Endothelial cell of umbilical vein (primary cell): ENCODE results near the gene MDGA2. TPM values are rescaled to one million over a fixed set of nuclear protein-coding genes. Genes with fewer than 3 reads are reported as not detected.

Experiments used
- BruUV-seq: library from RNA; stranded (reverse); fragments of 400-500 nt; replicated peaks from 2 replicates; lab custom pipeline; 2021; lab: Mats Ljungman, UMichigan
- CTCF ChIA-PET: fragments of 300-600, 350-600 bp; sonication (Branson Sonifier 250); formaldehyde crosslinking; loops from one replicate; lab custom pipeline; 2021; ENCODE audit warnings: antibody characterized with exemption, inconsistent platforms; lab: Charles Lee
- POLR2A ChIA-PET: fragments of 300-600, 350-600 bp; sonication (Branson Sonifier 250); formaldehyde crosslinking; loops from one replicate; lab custom pipeline; 2021; ENCODE audit warnings: antibody characterized with exemption, inconsistent platforms; lab: Charles Lee
- DNase-seq: peaks from one replicate; pipeline ENCODE4 v3.0.0-alpha.2; 2011; ENCODE audit warnings: low read depth, low spot score
- FAIRE-seq: peaks from 2 replicates; lab custom pipeline; 2011; peaks lifted over from hg19 to GRCh38; lab: Jason Lieb, UNC
- H2AFZ ChIP-seq: 2 replicates; pipeline ENCODE4 v1.6.0; 2012; ENCODE audit warnings: low read depth, low read length, control low read depth, inconsistent platforms
- H3K27ac ChIP-seq: 2 replicates; pipeline ENCODE4 v1.5.1; 2011; ENCODE audit warnings: low read depth, mild to moderate bottlenecking, control low read depth, low read length, moderate library complexity; ENCODE audit not compliant: insufficient read depth
- H3K27me3 ChIP-seq, 2 experiments: 2 replicates each; pipeline versions ENCODE4 v1.6.0 to v1.6.1; 2011; ENCODE audit warnings: low read length in 2 of 2, mixed read lengths in 1 of 2; ENCODE audit not compliant: control insufficient read depth in 2 of 2, insufficient read depth in 2 of 2
- H3K36me3 ChIP-seq, 2 experiments: 2 replicates in 1 of 2; 3 replicates in 1 of 2; pipeline ENCODE4 v1.5.1; 2011; ENCODE audit warnings: low read length in 2 of 2, mild to moderate bottlenecking in 1 of 2, moderate library complexity in 1 of 2; ENCODE audit not compliant: control insufficient read depth in 2 of 2, insufficient read depth in 2 of 2; ENCODE audit errors: extremely low read depth in 1 of 2
- H3K4me1 ChIP-seq: 3 replicates; pipeline ENCODE4 v1.5.1; 2011; ENCODE audit warnings: mild to moderate bottlenecking, low read length; ENCODE audit not compliant: control insufficient read depth, insufficient read depth; ENCODE audit errors: extremely low read depth
- H3K4me2 ChIP-seq: 2 replicates; pipeline ENCODE4 v1.6.1; 2011; ENCODE audit warnings: low read length, control low read depth, mixed read lengths; ENCODE audit not compliant: insufficient read depth
- H3K4me3 ChIP-seq, 3 experiments: fragments of 200-600 bp in 1 of 3; sonication (generic), shearing (Covaris generic) in 1 of 3; replicated peaks in 1 of 3; 2 replicates each; pipeline ENCODE4 v1.5.1; 2011 to 2016; ENCODE audit warnings: control low read depth in 3 of 3, low read length in 3 of 3, mild to moderate bottlenecking in 2 of 3, inconsistent platforms in 1 of 3, low read depth in 1 of 3, moderate library complexity in 1 of 3; ENCODE audit not compliant: insufficient read depth in 1 of 3
- H3K79me2 ChIP-seq: 2 replicates; pipeline ENCODE4 v1.6.0; 2012; ENCODE audit warnings: low read length, inconsistent platforms; ENCODE audit not compliant: control insufficient read depth, insufficient read depth
- H3K9ac ChIP-seq: replicated peaks from 2 replicates; pipeline ENCODE3; 2011; ENCODE audit warnings: low read length, control low read depth; ENCODE audit not compliant: insufficient read depth; ENCODE audit errors: extremely low read depth
- H3K9me1 ChIP-seq: replicated peaks from 3 replicates; pipeline ENCODE4 v1.6.0; 2011; ENCODE audit warnings: mild to moderate bottlenecking, low read length; ENCODE audit not compliant: control insufficient read depth, insufficient read depth; ENCODE audit errors: extremely low read depth
- H3K9me3 ChIP-seq: replicated peaks from 2 replicates; pipeline ENCODE4 v1.5.1; 2012; ENCODE audit warnings: low read length, inconsistent platforms; ENCODE audit not compliant: control insufficient read depth, insufficient read depth
- H4K20me1 ChIP-seq: replicated peaks from 2 replicates; pipeline ENCODE3; 2011; ENCODE audit warnings: mild to moderate bottlenecking, low read length; ENCODE audit not compliant: control insufficient read depth, insufficient read depth; ENCODE audit errors: extremely low read depth
- CTCF ChIP-seq, 2 donors: IDR thresholded peaks; 1 replicate in 1 of 2; 2 replicates in 1 of 2; pipeline ENCODE4 v1.5.1; 2011; ENCODE audit warnings: low read length in 2 of 2, mild to moderate bottlenecking in 2 of 2, moderate library complexity in 2 of 2, control low read depth in 1 of 2, inconsistent platforms in 1 of 2, low read depth in 1 of 2; ENCODE audit not compliant: insufficient read depth in 1 of 2; ENCODE audit errors: extremely low read depth in 1 of 2
- EZH2 ChIP-seq: IDR thresholded peaks from 2 replicates; pipeline ENCODE4 v1.6.1; 2012; ENCODE audit warnings: borderline replicate concordance, low read depth, mild to moderate bottlenecking, moderate library complexity, low read length, inconsistent platforms; ENCODE audit not compliant: severe bottlenecking
- FOS ChIP-seq: IDR thresholded peaks from 2 replicates; pipeline ENCODE4 v1.6.1; 2011; ENCODE audit warnings: mild to moderate bottlenecking, low read length, moderate library complexity, borderline replicate concordance; ENCODE audit not compliant: insufficient read depth
- GATA2 ChIP-seq: IDR thresholded peaks from 2 replicates; pipeline ENCODE4 v1.7.0; 2011; ENCODE audit warnings: low read depth, mild to moderate bottlenecking, moderate library complexity, mixed read lengths, low read length; ENCODE audit not compliant: insufficient read length, insufficient read depth
- JUN ChIP-seq: IDR thresholded peaks from 2 replicates; pipeline ENCODE4 v1.6.1; 2011; ENCODE audit warnings: borderline replicate concordance, low read depth; ENCODE audit not compliant: insufficient read length, insufficient read depth
- MAX ChIP-seq: IDR thresholded peaks from 2 replicates; pipeline ENCODE4 v1.6.1; 2011; ENCODE audit not compliant: insufficient read depth, insufficient read length
- MYC ChIP-seq: IDR thresholded peaks from one replicate; pipeline ENCODE4 v1.6.1; 2011; ENCODE audit warnings: mild to moderate bottlenecking, low read depth, low read length
- POLR2A ChIP-seq: IDR thresholded peaks from 2 replicates; pipeline ENCODE4 v1.6.1; 2012; ENCODE audit warnings: low read depth, mild to moderate bottlenecking, control low read depth, low read length
- POLR2AphosphoS5 ChIP-seq: IDR thresholded peaks from 2 replicates; pipeline ENCODE4 v1.6.1; 2012; ENCODE audit warnings: low read depth, mild to moderate bottlenecking, control low read depth, low read length, moderate library complexity; ENCODE audit not compliant: insufficient read depth
- dilution Hi-C: fragments of 300-500 bp; cut with MboI; formaldehyde crosslinking; loops from one replicate; pipeline ENCODE4 v1.15.0; 2019; ENCODE audit warnings: low sequenced_read_pairs; ENCODE audit not compliant: extremely low pct_ligation_motif_present
- intact Hi-C: fragments of 100-400 bp; cut with micrococcal nuclease; formaldehyde crosslinking; loops from one replicate; pipeline ENCODE4 v1.10.0; 2022
- polyA plus RNA-seq, 4 experiments: library from polyadenylated mRNA; depleted of rRNA in 3 of 4; stranded (reverse) in 3 of 4; unstranded in 1 of 4; fragments of >200 nt; gene quantifications; 2 replicates each; pipeline versions ENCODE4 v1.2.1 to v1.2.3, GENCODE V29; 2011 to 2012; ENCODE audit warnings: missing spikeins in 1 of 4
- small RNA-seq: library from RNA; depleted of rRNA; stranded (forward); fragments of <200 nt; gene quantifications from one replicate; pipeline ENCODE3, GENCODE V24; 2012; ENCODE audit warnings: low replicate concordance, low read depth; ENCODE audit not compliant: insufficient read depth, insufficient read length
- total RNA-seq: library from RNA; stranded (reverse); gene quantifications from 2 replicates; pipeline ENCODE4 v1.2.3, GENCODE V29; 2021

The MDGA2 gene
- total and polyA plus RNA-seq, 2 donors (not counting 3 experiments of a cell fraction or from before 2014, with no cell fraction given): not detected

GRCh38 chr14:46793144-46793543 is 882.3 kb downstream of the MDGA2 start:
- H4K20me1 ChIP-seq: no peaks in the 10 kb centered on the region
- TF ChIP-seq GATA2: no peak
- no peak for TF ChIP-seq MYC
- TF ChIP-seq CTCF (IDR thresholded peaks at IDR 0.05; ENCODE audit: extremely low read depth in 1 of 2, insufficient read depth in 1 of 2, low read depth in 1 of 2, low read length in 2 of 2): no peak
- no peak for TF ChIP-seq POLR2AphosphoS5
- no peak for TF ChIP-seq EZH2
- no peak for TF ChIP-seq MAX
- no peak for TF ChIP-seq POLR2A
- TF ChIP-seq JUN: no peak
- no peak for TF ChIP-seq FOS
- ChIA-PET POLR2A (no interaction called here), CTCF (no interaction called here)
- no peaks in the 10 kb centered on the region for H3K4me1 ChIP-seq
- H3K4me2 ChIP-seq: no peak overlapping the region
- no peaks in the 10 kb centered on the region for H3K36me3 ChIP-seq
- no peaks in the 10 kb centered on the region for H3K9me3 ChIP-seq
- DNase-seq (no peak), FAIRE-seq (no peak)
- no peak overlapping the region for H3K9ac ChIP-seq
- intact Hi-C loops: no loop called here
- H3K9me1 ChIP-seq: no peaks in the 10 kb centered on the region
- H2AFZ ChIP-seq: no peak overlapping the region
- H3K27ac ChIP-seq: no peak overlapping the region
- H3K4me3 ChIP-seq: no peak overlapping the region
- dilution Hi-C loops: no loop called here
- H3K79me2 ChIP-seq: no peaks in the 10 kb centered on the region
- H3K27me3 ChIP-seq: no peaks in the 10 kb centered on the region
- no TSS peak for BruUV-seq

Small RNAs within 50 kb of the gene (small RNA-seq; reads per million reads assigned to genes)
- gene RF00402: not detected
